ENCODE measurements around the gene DAGLA. TPM values are rescaled to one million over a fixed set of nuclear protein-coding genes. Genes with fewer than 3 reads are reported as not detected.

DAGLA gene
- total RNA-seq, 1 experiment from 2014 or later: 10.1 TPM

GRCh38 chr11:61777234-61778090 lies 97.3 kb downstream of the DAGLA start:
- Histone ChIP-seq H4K20me1 (ENCODE audit: insufficient read depth) (no peaks in the 10 kb centered on the region), H3F3A (ENCODE audit: insufficient read depth, low read depth) (peaks cover 4% of the 10 kb centered on the region; the same call in 1 of the 2 replicates), H3K9me2 (ENCODE audit: insufficient read depth) (no peaks in the 10 kb centered on the region), H3K27me3 (ENCODE audit: insufficient read depth, low read depth) (no peaks in the 10 kb centered on the region), H3K27ac (no peak overlapping the region), H3K4me2 (no peak overlapping the region), H3K36me3 (ENCODE audit: low read depth) (no peaks in the 10 kb centered on the region), H3K4me1 (replicated peaks; ENCODE audit: insufficient read depth) (peaks cover 3% of the 10 kb centered on the region), H2AFZ (no peak overlapping the region), H3K79me2 (ENCODE audit: low read depth) (no peaks in the 10 kb centered on the region), H3K4me3 (no peak overlapping the region), H3K9me3 (ENCODE audit: insufficient read depth, low read depth) (no peaks in the 10 kb centered on the region)
- BruUV-seq (replicated peaks): no TSS peak
- TF ChIP-seq EZH2 (IDR thresholded peaks at IDR 0.05; ENCODE audit: low read depth): no peak
- TF ChIP-seq, protein P1, sequence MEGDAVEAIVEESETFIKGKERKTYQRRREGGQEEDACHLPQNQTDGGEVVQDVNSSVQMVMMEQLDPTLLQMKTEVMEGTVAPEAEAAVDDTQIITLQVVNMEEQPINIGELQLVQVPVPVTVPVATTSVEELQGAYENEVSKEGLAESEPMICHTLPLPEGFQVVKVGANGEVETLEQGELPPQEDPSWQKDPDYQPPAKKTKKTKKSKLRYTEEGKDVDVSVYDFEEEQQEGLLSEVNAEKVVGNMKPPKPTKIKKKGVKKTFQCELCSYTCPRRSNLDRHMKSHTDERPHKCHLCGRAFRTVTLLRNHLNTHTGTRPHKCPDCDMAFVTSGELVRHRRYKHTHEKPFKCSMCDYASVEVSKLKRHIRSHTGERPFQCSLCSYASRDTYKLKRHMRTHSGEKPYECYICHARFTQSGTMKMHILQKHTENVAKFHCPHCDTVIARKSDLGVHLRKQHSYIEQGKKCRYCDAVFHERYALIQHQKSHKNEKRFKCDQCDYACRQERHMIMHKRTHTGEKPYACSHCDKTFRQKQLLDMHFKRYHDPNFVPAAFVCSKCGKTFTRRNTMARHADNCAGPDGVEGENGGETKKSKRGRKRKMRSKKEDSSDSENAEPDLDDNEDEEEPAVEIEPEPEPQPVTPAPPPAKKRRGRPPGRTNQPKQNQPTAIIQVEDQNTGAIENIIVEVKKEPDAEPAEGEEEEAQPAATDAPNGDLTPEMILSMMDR (conservative IDR thresholded peaks at IDR 0.05): no peak
- intact Hi-C loops (cut with micrococcal nuclease; ENCODE audit: unreplicated experiment): no loop called here
- no peak for DNase-seq
- ChIA-PET CTCF (no interaction called here), POLR2A (ENCODE audit: unreplicated experiment) (no interaction called here)

DNA sequence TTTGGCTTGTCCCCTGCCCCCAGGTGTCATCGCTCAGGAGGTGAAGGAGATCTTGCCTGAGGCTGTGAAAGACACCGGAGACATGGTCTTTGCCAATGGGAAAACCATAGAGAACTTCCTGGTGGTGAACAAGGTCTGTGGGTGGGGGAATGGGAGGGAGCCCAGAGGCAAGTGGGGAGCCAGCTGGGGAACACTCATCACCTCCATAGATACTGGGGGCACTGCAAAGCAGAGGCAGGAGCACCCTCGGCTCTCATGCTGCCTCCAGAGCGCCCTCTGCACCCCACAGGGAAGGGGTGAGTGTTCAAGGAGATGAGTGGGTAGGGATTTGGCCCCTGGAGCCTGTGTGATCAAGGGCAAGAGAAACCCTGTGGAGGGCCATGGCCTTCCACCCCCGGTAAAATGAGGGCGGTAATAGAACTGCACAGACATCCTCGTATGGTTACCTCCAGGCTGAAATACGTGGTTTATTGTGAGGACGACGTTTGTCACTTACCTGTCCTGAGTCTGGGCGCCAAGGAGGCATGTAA lies 98.2 kb downstream of the DAGLA start:
- no peak overlapping the region for H2AFZ ChIP-seq
- H3K27me3 ChIP-seq (ENCODE audit: insufficient read depth, low read depth): no peaks in the 10 kb centered on the region
- CTCF ChIA-PET: interaction anchor here (1.1 kb wide), 1 partner anchor 28 kb away, joined by 3 read pairs; no protein-coding TSS in a partner anchor
- H3K36me3 ChIP-seq (ENCODE audit: low read depth): no peaks in the 10 kb centered on the region
- H3K79me2 ChIP-seq (ENCODE audit: low read depth): no peaks in the 10 kb centered on the region
- no peak overlapping the region for H3K4me2 ChIP-seq
- no peaks in the 10 kb centered on the region for H3K9me2 ChIP-seq (ENCODE audit: insufficient read depth)
- no peak overlapping the region for H3K27ac ChIP-seq
- intact Hi-C loops (cut with micrococcal nuclease; ENCODE audit: unreplicated experiment): no loop called here
- TF ChIP-seq EZH2 (IDR thresholded peaks at IDR 0.05; ENCODE audit: low read depth): no peak
- TF ChIP-seq, protein P1 (conservative IDR thresholded peaks at IDR 0.05): no peak
- H3K4me3 ChIP-seq: no peak overlapping the region
- H3K4me1 ChIP-seq (replicated peaks; ENCODE audit: insufficient read depth): no peaks in the 10 kb centered on the region
- H3F3A ChIP-seq (ENCODE audit: insufficient read depth, low read depth): peaks cover 10% of the 10 kb centered on the region
- H4K20me1 ChIP-seq (ENCODE audit: insufficient read depth): no peaks in the 10 kb centered on the region
- H3K9me3 ChIP-seq (ENCODE audit: insufficient read depth, low read depth): no peaks in the 10 kb centered on the region
- POLR2A ChIA-PET (ENCODE audit: unreplicated experiment): no interaction called here
- DNase-seq: no peak
- BruUV-seq (replicated peaks): no TSS peak

GRCh38 chr11:61778920-61779650 lies 98.9 kb downstream of the DAGLA start:
- H3K9me2 ChIP-seq (ENCODE audit: insufficient read depth): no peaks in the 10 kb centered on the region
- ChIA-PET CTCF (interaction anchor here (0.7 to 1.1 kb wide), 2 partner anchors 15 to 28 kb away, joined by 3 read pairs; no protein-coding TSS in a partner anchor), POLR2A (ENCODE audit: unreplicated experiment) (interaction anchor here (0.7 kb wide), 1 partner anchor 13 kb away, joined by 3 read pairs; no protein-coding TSS in a partner anchor)
- no peaks in the 10 kb centered on the region for H3K79me2 ChIP-seq (ENCODE audit: low read depth)
- H3K36me3 ChIP-seq (ENCODE audit: low read depth): no peaks in the 10 kb centered on the region
- no peak overlapping the region for H2AFZ ChIP-seq
- TF ChIP-seq, protein P1 (conservative IDR thresholded peaks at IDR 0.05): no peak
- TF ChIP-seq EZH2 (IDR thresholded peaks at IDR 0.05; ENCODE audit: low read depth): no peak
- no peak overlapping the region for H3K4me2 ChIP-seq
- H3K27me3 ChIP-seq (ENCODE audit: insufficient read depth, low read depth): no peaks in the 10 kb centered on the region
- no peaks in the 10 kb centered on the region for H4K20me1 ChIP-seq (ENCODE audit: insufficient read depth)
- BruUV-seq (replicated peaks): no TSS peak
- intact Hi-C loops (cut with micrococcal nuclease; ENCODE audit: unreplicated experiment): no loop called here
- H3K4me1 ChIP-seq (replicated peaks; ENCODE audit: insufficient read depth): no peaks in the 10 kb centered on the region
- H3F3A ChIP-seq (ENCODE audit: insufficient read depth, low read depth): peaks cover 13% of the 10 kb centered on the region
- H3K27ac ChIP-seq: no peak overlapping the region
- H3K4me3 ChIP-seq: no peak overlapping the region
- no peaks in the 10 kb centered on the region for H3K9me3 ChIP-seq (ENCODE audit: insufficient read depth, low read depth)
- no peak for DNase-seq

Data from PC-9 (cell line).